C4-2B (cell line): ENCODE results near the gene ARL5B.
"Not testable (repeated sequence)": the region's sequence is repeated elsewhere in the genome, so short reads cannot be mapped to it uniquely, and the experiment has no call there.

Source experiments
- H3K27ac ChIP-seq: fragments of 450-650 bp; 2 replicates; pipeline ENCODE4 v1.5.1; 2017
- ZFX ChIP-seq: fragments of 450-650 bp; IDR thresholded peaks from 2 replicates; pipeline ENCODE4 v1.6.1; 2017
- TF ChIP-seq, protein P1 (sequence below): fragments of 450-650 bp; conservative IDR thresholded peaks from 2 replicates; pipeline ENCODE4 v1.5.1; 2017; ENCODE audit warnings: mild to moderate bottlenecking

The ARL5B gene

GRCh38 chr10:18625886-18626285 is 33.3 kb upstream of the ARL5B start:
- TF ChIP-seq ZFX = no peak
- TF ChIP-seq, protein P1, sequence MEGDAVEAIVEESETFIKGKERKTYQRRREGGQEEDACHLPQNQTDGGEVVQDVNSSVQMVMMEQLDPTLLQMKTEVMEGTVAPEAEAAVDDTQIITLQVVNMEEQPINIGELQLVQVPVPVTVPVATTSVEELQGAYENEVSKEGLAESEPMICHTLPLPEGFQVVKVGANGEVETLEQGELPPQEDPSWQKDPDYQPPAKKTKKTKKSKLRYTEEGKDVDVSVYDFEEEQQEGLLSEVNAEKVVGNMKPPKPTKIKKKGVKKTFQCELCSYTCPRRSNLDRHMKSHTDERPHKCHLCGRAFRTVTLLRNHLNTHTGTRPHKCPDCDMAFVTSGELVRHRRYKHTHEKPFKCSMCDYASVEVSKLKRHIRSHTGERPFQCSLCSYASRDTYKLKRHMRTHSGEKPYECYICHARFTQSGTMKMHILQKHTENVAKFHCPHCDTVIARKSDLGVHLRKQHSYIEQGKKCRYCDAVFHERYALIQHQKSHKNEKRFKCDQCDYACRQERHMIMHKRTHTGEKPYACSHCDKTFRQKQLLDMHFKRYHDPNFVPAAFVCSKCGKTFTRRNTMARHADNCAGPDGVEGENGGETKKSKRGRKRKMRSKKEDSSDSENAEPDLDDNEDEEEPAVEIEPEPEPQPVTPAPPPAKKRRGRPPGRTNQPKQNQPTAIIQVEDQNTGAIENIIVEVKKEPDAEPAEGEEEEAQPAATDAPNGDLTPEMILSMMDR = no peak
- no peak overlapping the region for H3K27ac ChIP-seq

GRCh38 chr10:18627452-18628018 is 31.7 kb upstream of the ARL5B start:
- peak overlapping the region; percentile 52 for H3K27ac ChIP-seq

GRCh38 chr10:18632500-18632899 is 26.7 kb upstream of the ARL5B start:
- H3K27ac ChIP-seq = not testable (repeated sequence)

- TF ChIP-seq, protein P1 = no peak
- TF ChIP-seq ZFX = no peak
- H3K27ac ChIP-seq = peak overlapping the region; percentile 33
These were observed 23.2 kb upstream of the ARL5B start for GRCh38 chr10:18635995-18636394.

DNA sequence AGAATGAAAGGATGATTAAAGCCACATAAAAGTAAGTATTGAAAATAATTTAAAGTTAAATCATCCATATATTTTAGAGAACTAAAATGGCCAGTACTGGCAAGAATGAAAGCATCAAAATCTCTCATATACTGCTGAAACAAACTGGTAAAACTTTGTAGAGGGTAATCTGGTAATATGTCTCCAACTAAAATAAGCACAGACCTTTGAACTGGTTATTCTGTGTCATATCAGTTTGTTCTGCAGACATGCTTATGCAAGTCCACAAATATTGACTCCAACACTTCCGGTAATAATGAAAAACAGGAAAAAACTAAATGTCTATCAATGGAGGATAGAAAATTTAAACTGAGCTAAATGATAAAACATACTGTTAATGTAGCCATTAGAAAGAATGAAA is 21.8 kb upstream of the ARL5B start:
- peak overlapping the region; percentile 54 for H3K27ac ChIP-seq

DNA sequence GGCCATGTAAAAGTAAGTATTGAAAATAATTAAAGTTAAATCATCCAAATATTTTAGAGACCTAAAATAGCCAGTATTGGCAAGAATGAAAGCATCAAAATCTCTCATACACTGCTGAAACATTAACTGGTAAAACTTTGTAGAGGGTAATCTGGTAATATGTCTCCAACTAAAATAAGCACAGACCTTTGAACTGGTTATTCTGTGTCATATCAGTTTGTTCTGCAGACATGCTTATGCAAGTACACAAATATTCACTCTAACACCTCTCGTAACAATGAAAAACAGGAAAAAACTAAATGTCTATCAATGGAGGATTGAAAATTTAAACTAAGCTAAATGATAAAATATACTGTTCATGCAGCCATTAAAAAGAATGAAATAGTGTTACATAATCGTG is 19.5 kb upstream of the ARL5B start:
- not testable (repeated sequence) for H3K27ac ChIP-seq

- no peak overlapping the region for H3K27ac ChIP-seq
- TF ChIP-seq, protein P1 = no peak
- no peak for TF ChIP-seq ZFX
These were observed 12.1 kb upstream of the ARL5B start for GRCh38 chr10:18647151-18647550.

GRCh38 chr10:18647945-18648344 is 11.3 kb upstream of the ARL5B start:
- no peak overlapping the region for H3K27ac ChIP-seq
- no peak for TF ChIP-seq ZFX
- TF ChIP-seq, protein P1 = no peak

DNA sequence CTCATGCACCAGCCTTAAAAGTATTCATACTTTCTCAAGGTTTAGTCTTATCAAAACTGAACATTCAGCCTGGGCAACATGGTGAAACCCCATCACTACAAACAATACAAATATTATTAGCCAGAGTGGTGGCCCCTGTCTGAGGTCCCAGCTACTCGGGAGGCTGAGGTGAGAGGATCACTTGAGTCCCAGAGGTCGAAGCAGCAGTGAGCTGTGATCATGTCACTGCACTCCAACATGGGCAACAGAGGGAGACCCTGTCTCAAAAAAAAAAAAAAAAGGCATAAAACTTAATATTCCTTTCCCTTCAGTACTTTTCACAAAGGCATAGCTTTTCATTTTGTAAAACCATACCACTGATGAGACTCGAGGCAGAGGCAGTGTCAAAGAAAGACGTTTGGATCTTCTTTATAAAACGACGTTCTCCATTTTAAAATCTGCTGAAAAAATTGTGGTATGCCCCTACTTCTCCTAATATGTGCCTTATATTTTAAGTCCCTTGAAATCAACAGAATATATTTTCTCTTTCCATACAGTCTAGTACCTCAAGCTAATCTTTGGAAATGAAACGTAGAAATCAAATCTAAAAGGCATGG is 9.8 kb upstream of the ARL5B start:
- no peak for TF ChIP-seq ZFX
- no peak overlapping the region for H3K27ac ChIP-seq

DNA sequence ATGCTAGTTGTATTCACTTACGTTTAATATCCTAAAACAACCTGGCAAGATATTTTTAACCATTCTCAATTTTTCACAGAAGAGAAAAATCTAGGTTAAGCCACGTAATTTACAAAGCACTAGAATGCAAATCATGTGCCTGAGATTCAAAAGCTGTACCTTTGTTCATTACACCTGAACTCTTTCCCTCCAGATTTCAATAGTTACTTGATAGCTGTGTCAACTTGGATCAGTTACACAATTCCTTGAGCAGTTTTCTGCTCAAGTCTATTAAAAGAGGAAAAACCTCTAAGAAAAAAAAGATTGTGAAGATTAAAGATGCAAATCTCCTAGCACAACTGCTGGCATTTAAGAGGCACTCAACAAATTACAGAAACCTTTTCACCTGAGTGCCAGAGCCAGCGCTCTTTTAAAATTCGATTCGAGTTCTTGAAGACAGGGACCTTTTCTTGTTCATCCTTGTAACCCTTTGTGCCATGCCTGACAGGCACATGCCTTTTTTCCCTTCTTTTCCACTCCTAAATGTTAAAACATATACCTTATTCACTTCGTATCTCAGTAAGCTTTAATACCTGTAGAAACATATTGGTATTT is 8.7 kb upstream of the ARL5B start:
- TF ChIP-seq, protein P1 = no peak
- TF ChIP-seq ZFX = no peak
- H3K27ac ChIP-seq = no peak overlapping the region; the same call in 1 of the 2 replicates
